GM10847 (cell line): ENCODE results near the gene TPK1.

Experiments
- POLR2A ChIP-seq: IDR thresholded peaks from 2 replicates; pipeline ENCODE4 v1.6.1; 2011; ENCODE audit not compliant: insufficient read length; ENCODE audit errors: extremely low read depth

The TPK1 gene

GRCh38 chr7:144404946-144405345 is 430.9 kb downstream of the TPK1 start:
- TF ChIP-seq POLR2A: no peak

DNA sequence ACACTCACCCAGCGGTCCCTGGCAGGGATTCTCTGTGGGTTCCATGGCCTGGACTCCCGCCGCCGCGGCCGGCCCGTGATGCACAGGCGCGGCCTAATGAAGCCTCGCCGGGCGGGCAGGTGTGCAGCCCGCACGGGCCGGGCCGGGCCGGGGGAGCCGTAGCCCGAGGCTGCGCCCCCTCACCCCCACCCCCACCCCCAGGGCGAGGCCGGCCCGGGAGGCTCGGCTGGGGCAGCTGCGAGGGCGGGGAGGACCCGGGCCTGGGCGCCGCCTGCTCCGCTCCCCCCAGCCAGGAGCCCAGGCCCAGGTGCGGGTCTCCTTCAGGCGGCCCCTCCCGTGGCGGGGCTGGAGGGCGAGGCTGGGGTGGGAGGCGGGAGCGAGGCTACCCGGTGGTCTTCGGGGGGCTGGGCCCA is 432.2 kb downstream of the TPK1 start, which contains the start of gene NOBOX:
NOBOX (minus strand) TSS at position 45 of the 413 bp plus-strand sequence.
- no peak for TF ChIP-seq POLR2A

DNA sequence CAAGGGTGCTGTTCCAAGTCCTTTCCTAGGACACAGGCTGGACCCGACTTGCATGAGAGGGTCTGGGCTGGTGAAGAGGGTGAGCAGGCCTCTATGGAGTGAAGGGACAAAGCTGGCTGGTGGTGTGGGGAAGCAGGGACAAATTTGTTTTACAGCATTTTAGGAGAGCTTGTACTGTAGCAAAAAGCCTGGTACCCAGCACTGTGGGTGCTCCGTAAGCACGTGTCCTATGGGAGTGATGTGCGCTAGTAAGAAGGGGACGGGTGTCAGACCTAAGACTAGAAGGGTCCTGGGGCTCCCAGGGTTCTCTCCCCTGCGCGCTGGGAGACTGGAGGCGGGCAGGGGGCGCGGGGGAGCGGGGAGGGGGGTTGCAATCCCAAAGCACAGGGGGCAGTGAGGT is 432.8 kb downstream of the TPK1 start:
- no peak for TF ChIP-seq POLR2A
